HEK293 (cell line): ENCODE measurements around the gene RNASEH2A.

Experiments
- CTCF ChIA-PET: fragments of 350-600 bp; formaldehyde crosslinking; extraction: SDS; loops from one replicate; lab custom pipeline; 2021; ENCODE audit warnings: antibody characterized with exemption; lab: Yijun Ruan, JAX
- POLR2A ChIA-PET: fragments of 300-600 bp; formaldehyde crosslinking; extraction: SDS; loops from one replicate; lab custom pipeline; 2020; ENCODE audit warnings: antibody characterized with exemption, inconsistent platforms; lab: Yijun Ruan, JAX
- H3K27ac ChIP-seq: fragments of 200-500 bp; sonication (Bioruptor generic); 2 replicates; pipeline ENCODE4 v1.5.1; 2014; ENCODE audit warnings: low read depth, low read length, control low read depth, inconsistent platforms; ENCODE audit errors: extremely low read depth
- H3K36me3 ChIP-seq, 2 experiments: fragments of 200-500 bp in 1 of 2; sonication (Bioruptor generic) in 1 of 2; 1 replicate in 1 of 2; 2 replicates in 1 of 2; pipeline ENCODE4 v1.5.1; 2014 to 2017; ENCODE audit warnings: inconsistent platforms in 2 of 2, low read length in 2 of 2; ENCODE audit not compliant: control insufficient read depth in 2 of 2, insufficient read depth in 1 of 2
- H3K4me1 ChIP-seq: fragments of 200-500 bp; sonication (Bioruptor generic); 2 replicates; pipeline ENCODE4 v1.5.1; 2014; ENCODE audit warnings: mild to moderate bottlenecking, low read length, inconsistent platforms; ENCODE audit not compliant: control insufficient read depth, insufficient read depth
- H3K4me3 ChIP-seq: 2 replicates; pipeline ENCODE4 v1.5.1; 2011; ENCODE audit warnings: low read depth, mild to moderate bottlenecking, control low read depth, low read length, moderate library complexity
- H3K9me3 ChIP-seq: fragments of 200-500 bp; sonication (Bioruptor generic); 2 replicates; pipeline ENCODE4 v1.5.1; 2014; ENCODE audit warnings: low read depth, low read length, inconsistent platforms; ENCODE audit not compliant: control insufficient read depth, insufficient read depth
- BCL6B ChIP-seq: fragments of 450-650 bp; formaldehyde crosslinking; IDR thresholded peaks from 2 replicates; pipeline ENCODE4 v1.5.1; 2017; ENCODE audit warnings: missing biosample characterization, missing genetic modification characterization
- GLI2 ChIP-seq: fragments of 450-650 bp; formaldehyde crosslinking; IDR thresholded peaks from 2 replicates; pipeline ENCODE4; 2017; ENCODE audit warnings: missing biosample characterization, missing genetic modification characterization, low read depth, borderline replicate concordance
- GLIS2 ChIP-seq: fragments of 450-650 bp; formaldehyde crosslinking; IDR thresholded peaks from 2 replicates; pipeline ENCODE4 v1.5.1; 2016; ENCODE audit warnings: missing biosample characterization, missing genetic modification characterization
- KLF10 ChIP-seq: fragments of 450-650 bp; IDR thresholded peaks from 2 replicates; pipeline ENCODE4 v1.5.1; 2018; ENCODE audit warnings: missing biosample characterization, mild to moderate bottlenecking, missing genetic modification characterization
- KLF7 ChIP-seq: fragments of 450-650 bp; formaldehyde crosslinking; IDR thresholded peaks from 2 replicates; pipeline ENCODE4 v1.5.1; 2016; ENCODE audit warnings: missing biosample characterization, missing genetic modification characterization, borderline replicate concordance
- PRDM10 ChIP-seq: fragments of 450-650 bp; formaldehyde crosslinking; IDR thresholded peaks from 2 replicates; pipeline ENCODE4 v1.5.1; 2016; ENCODE audit warnings: missing biosample characterization, missing genetic modification characterization
- PRDM6 ChIP-seq: fragments of 450-650 bp; formaldehyde crosslinking; IDR thresholded peaks from 2 replicates; pipeline ENCODE4 v1.5.1; 2017; ENCODE audit warnings: missing biosample characterization, missing genetic modification characterization
- ZEB2 ChIP-seq: fragments of 450-650 bp; formaldehyde crosslinking; IDR thresholded peaks from 2 replicates; pipeline ENCODE4 v1.5.1; 2016; ENCODE audit warnings: missing biosample characterization, missing genetic modification characterization
- ZFP37 ChIP-seq: fragments of 450-650 bp; formaldehyde crosslinking; IDR thresholded peaks from 2 replicates; pipeline ENCODE4 v1.5.1; 2016; ENCODE audit warnings: missing biosample characterization, missing genetic modification characterization
- ZNF133 ChIP-seq: fragments of 450-650 bp; formaldehyde crosslinking; IDR thresholded peaks from 2 replicates; pipeline ENCODE4 v1.5.1; 2016; ENCODE audit warnings: missing biosample characterization, missing genetic modification characterization
- ZNF184 ChIP-seq: fragments of 450-650 bp; IDR thresholded peaks from 2 replicates; pipeline ENCODE4 v1.5.1; 2018; ENCODE audit warnings: missing biosample characterization, mild to moderate bottlenecking, missing genetic modification characterization
- ZNF239 ChIP-seq: fragments of 450-650 bp; formaldehyde crosslinking; IDR thresholded peaks from 2 replicates; pipeline ENCODE4 v1.5.1; 2016; ENCODE audit warnings: missing biosample characterization, missing genetic modification characterization
- ZNF311 ChIP-seq: fragments of 450-650 bp; formaldehyde crosslinking; IDR thresholded peaks from 2 replicates; pipeline ENCODE4 v1.5.1; 2017; ENCODE audit warnings: missing biosample characterization, missing genetic modification characterization, borderline replicate concordance
- ZNF391 ChIP-seq: fragments of 450-650 bp; formaldehyde crosslinking; IDR thresholded peaks from 2 replicates; pipeline ENCODE4 v1.5.1; 2016; ENCODE audit warnings: low read depth, missing biosample characterization, missing genetic modification characterization, borderline replicate concordance
- ZNF510 ChIP-seq: fragments of 450-650 bp; formaldehyde crosslinking; IDR thresholded peaks from 2 replicates; pipeline ENCODE4 v1.5.1; 2018; ENCODE audit warnings: mild to moderate bottlenecking, missing genetic modification characterization, missing biosample characterization; ENCODE audit not compliant: insufficient replicate concordance
- ZNF596 ChIP-seq: fragments of 450-650 bp; IDR thresholded peaks from 2 replicates; pipeline ENCODE4 v1.5.0; 2018; ENCODE audit warnings: missing biosample characterization, mild to moderate bottlenecking, missing genetic modification characterization, moderate library complexity
- ZSCAN30 ChIP-seq: fragments of 450-650 bp; IDR thresholded peaks from 2 replicates; pipeline ENCODE4 v1.5.1; 2018; ENCODE audit warnings: missing biosample characterization, mild to moderate bottlenecking, missing genetic modification characterization, moderate library complexity
- TF ChIP-seq, protein P1 (sequence below): fragments of 450-650 bp; formaldehyde crosslinking; conservative IDR thresholded peaks from 2 replicates; pipeline ENCODE4 v1.5.1; 2016; ENCODE audit warnings: low read depth, missing biosample characterization, missing genetic modification characterization
- TF ChIP-seq, protein P2 (sequence below): fragments of 450-650 bp; formaldehyde crosslinking; IDR thresholded peaks from 2 replicates; pipeline ENCODE4 v1.5.1; 2016; ENCODE audit warnings: missing biosample characterization, missing genetic modification characterization
- TF ChIP-seq, protein P3 (sequence below): fragments of 450-650 bp; formaldehyde crosslinking; IDR thresholded peaks from 2 replicates; pipeline ENCODE4 v1.5.1; 2016; ENCODE audit warnings: missing biosample characterization, missing genetic modification characterization

The RNASEH2A gene

DNA sequence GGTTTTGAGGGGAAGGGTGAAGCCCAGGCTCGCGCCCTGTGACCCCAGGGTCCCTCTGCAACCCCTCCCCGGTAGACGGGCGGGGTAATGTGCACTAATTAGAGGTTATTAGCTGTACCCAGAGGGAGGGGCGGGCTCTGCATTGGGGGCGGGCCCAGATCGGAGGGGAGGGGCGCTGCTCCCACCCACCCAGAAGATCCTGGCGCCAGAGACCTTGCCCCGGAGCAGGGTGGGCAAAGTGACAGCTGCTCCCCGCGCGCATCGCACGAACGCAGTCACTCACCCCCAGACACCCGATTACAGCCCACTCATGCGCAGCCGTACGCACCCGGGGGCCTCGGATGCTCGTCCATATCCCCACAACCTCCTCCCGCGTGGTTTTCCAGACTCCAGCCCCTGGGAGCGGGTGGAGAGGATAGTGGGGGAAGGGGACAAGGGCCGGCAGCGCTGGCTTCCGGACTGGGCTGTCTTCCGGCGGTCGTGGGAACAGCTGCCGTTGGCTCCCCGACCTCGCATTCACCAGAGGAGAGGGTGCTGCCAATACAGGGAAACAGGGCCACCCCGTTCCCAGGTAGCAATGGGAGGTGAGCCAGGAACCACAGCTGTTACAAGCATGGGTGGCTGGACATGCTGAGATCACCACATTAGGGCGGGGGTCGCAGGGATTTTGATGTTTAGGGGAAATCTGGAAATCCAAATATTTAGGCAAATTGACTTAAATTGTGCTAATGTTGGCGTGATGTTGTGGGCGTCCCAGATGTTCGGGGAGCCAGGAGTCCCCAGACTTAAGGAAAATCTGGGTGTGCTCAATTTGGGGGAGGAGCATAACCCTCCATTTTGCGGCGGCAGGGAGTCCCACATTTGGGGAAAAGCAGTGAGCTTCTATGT lies 28.1 kb upstream of the RNASEH2A start (continued):
- TF ChIP-seq ZNF133: no peak
- TF ChIP-seq ZEB2: 0 out of 2 replicates have a peak, but pooled peaks have one; percentile 15
- TF ChIP-seq, protein P1, sequence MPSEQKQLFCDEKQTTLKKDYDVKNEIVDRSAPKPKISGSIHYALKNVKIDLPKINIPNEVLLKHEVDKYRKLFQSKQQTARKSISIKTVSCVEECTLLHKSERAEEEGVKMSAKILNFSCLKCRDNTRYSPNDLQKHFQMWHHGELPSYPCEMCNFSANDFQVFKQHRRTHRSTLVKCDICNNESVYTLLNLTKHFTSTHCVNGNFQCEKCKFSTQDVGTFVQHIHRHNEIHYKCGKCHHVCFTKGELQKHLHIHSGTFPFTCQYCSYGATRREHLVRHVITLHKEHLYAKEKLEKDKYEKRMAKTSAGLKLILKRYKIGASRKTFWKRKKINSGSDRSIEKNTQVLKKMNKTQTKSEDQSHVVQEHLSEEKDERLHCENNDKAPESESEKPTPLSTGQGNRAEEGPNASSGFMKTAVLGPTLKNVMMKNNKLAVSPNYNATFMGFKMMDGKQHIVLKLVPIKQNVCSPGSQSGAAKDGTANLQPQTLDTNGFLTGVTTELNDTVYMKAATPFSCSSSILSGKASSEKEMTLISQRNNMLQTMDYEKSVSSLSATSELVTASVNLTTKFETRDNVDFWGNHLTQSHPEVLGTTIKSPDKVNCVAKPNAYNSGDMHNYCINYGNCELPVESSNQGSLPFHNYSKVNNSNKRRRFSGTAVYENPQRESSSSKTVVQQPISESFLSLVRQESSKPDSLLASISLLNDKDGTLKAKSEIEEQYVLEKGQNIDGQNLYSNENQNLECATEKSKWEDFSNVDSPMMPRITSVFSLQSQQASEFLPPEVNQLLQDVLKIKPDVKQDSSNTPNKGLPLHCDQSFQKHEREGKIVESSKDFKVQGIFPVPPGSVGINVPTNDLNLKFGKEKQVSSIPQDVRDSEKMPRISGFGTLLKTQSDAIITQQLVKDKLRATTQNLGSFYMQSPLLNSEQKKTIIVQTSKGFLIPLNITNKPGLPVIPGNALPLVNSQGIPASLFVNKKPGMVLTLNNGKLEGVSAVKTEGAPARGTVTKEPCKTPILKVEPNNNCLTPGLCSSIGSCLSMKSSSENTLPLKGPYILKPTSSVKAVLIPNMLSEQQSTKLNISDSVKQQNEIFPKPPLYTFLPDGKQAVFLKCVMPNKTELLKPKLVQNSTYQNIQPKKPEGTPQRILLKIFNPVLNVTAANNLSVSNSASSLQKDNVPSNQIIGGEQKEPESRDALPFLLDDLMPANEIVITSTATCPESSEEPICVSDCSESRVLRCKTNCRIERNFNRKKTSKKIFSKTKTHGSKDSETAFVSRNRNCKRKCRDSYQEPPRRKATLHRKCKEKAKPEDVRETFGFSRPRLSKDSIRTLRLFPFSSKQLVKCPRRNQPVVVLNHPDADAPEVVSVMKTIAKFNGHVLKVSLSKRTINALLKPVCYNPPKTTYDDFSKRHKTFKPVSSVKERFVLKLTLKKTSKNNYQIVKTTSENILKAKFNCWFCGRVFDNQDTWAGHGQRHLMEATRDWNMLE: no peak
- no peak for TF ChIP-seq ZNF239 (tag by site-specific recombination)
- TF ChIP-seq KLF10 (tag by site-specific recombination): no peak
- no peak for TF ChIP-seq PRDM6
- no peak for TF ChIP-seq ZNF184 (tag by site-specific recombination)
- TF ChIP-seq BCL6B (tag by site-specific recombination): no peak
- TF ChIP-seq GLI2 (tag by site-specific recombination): no peak
- peak; percentile 18; the same call in 1 of the 2 replicates for TF ChIP-seq GLIS2 (tag by site-specific recombination)
- TF ChIP-seq KLF7 (tag by site-specific recombination): no peak
- no peak for TF ChIP-seq ZNF596 (tag by site-specific recombination)
- TF ChIP-seq ZNF391: no peak
- TF ChIP-seq, protein P2, sequence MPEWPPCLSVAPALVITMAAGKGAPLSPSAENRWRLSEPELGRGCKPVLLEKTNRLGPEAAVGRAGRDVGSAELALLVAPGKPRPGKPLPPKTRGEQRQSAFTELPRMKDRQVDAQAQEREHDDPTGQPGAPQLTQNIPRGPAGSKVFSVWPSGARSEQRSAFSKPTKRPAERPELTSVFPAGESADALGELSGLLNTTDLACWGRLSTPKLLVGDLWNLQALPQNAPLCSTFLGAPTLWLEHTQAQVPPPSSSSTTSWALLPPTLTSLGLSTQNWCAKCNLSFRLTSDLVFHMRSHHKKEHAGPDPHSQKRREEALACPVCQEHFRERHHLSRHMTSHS (tag by site-specific recombination): no peak
- TF ChIP-seq ZNF311 (tag by site-specific recombination): no peak
- no peak for TF ChIP-seq ZSCAN30 (tag by site-specific recombination)
- no peak for TF ChIP-seq ZNF510 (tag by site-specific recombination)

DNA sequence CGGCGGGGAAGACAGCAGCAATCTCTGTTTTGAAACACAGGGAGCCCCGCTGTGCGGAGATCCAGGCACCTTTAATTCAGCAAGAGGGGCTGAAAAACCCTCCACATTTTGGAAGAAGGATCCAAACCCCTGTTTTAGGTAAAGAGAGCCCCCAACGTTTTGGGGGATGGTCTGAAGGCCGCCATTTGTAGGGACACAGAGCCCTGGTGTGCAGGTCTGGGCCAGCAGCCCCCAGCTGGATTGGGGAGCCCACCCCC lies 27.6 kb upstream of the RNASEH2A start:
- TF ChIP-seq ZFP37 (tag by site-specific recombination): no peak
- TF ChIP-seq, protein P3, sequence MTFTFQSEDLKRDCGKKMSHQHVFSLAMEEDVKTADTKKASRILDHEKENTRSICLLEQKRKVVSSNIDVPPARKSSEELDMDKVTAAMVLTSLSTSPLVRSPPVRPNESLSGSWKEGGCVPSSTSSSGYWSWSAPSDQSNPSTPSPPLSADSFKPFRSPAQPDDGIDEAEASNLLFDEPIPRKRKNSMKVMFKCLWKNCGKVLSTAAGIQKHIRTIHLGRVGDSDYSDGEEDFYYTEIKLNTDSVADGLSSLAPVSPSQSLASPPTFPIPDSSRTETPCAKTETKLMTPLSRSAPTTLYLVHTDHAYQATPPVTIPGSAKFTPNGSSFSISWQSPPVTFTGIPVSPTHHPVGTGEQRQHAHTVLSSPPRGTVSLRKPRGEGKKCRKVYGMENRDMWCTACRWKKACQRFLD: no peak
- peak; percentile 89 for TF ChIP-seq PRDM10 (tag by site-specific recombination)
- peaks cover 6% of the 10 kb centered on the region; the same call in 1 of the 2 replicates for H3K4me1 ChIP-seq
- no peaks in the 10 kb centered on the region for H3K36me3 ChIP-seq
- ChIA-PET CTCF (interaction anchor here (0.7 to 11.4 kb wide), 9 partner anchors 13 to 243 kb away, joined by 3 to 234 read pairs (median 5); partner anchors contain the start of genes JUNB, PRDX2 and THSD8), POLR2A (interaction anchor here (3.3 kb wide), 1 partner anchor 14 kb away, joined by 42 read pairs; the partner anchor contains the start of gene JUNB)
- H3K9me3 ChIP-seq: no peaks in the 10 kb centered on the region
- no peak overlapping the region for H3K4me3 ChIP-seq
- H3K27ac ChIP-seq: no peak overlapping the region
